CD4-positive, alpha-beta T cell (primary cell): ENCODE measurements around the gene TAS2R38. TPM values are rescaled to one million over a fixed set of nuclear protein-coding genes. Genes with fewer than 3 reads are reported as not detected.

ENCODE experiments used
- ATAC-seq: fragments of 200-7000 bp; cut with Tn5 transposase; one replicate; pipeline ENCODE4 v1.10.0; 2022; ENCODE audit warnings: mild to moderate bottlenecking; ENCODE audit not compliant: poor library complexity
- CTCF ChIA-PET: fragments of 350-600 bp; sonication (Branson Sonifier 250); formaldehyde crosslinking; loops from one replicate; lab custom pipeline; 2021; ENCODE audit warnings: antibody characterized with exemption, inconsistent platforms; lab: Charles Lee
- POLR2A ChIA-PET: fragments of 350-600 bp; sonication (Branson Sonifier 250); formaldehyde crosslinking; loops from one replicate; lab custom pipeline; 2021; ENCODE audit warnings: antibody characterized with exemption, inconsistent platforms; lab: Charles Lee
- DNase-seq, 14 experiments: peaks; one replicate each; pipeline ENCODE4 v3.0.0-alpha.2; 2013 to 2020; ENCODE audit warnings: mixed read lengths in 2 of 14
- H3K27ac ChIP-seq, 2 donors: one replicate each; pipeline versions ENCODE4 v1.5.1 to v1.7.0; 2013; ENCODE audit warnings: low read length in 2 of 2, low read depth in 1 of 2, mild to moderate bottlenecking in 1 of 2
- H3K27me3 ChIP-seq, 2 experiments: 1 replicate in 1 of 2; 2 replicates in 1 of 2; pipeline versions ENCODE4 v1.6.1 to v1.7.0; 2013; ENCODE audit warnings: low read length in 2 of 2, control low read depth in 1 of 2, mild to moderate bottlenecking in 1 of 2, moderate library complexity in 1 of 2; ENCODE audit not compliant: insufficient read depth in 2 of 2, control insufficient read depth in 1 of 2
- H3K36me3 ChIP-seq: one replicate; pipeline ENCODE4 v1.6.1; 2013; ENCODE audit warnings: low read length, control low read depth; ENCODE audit not compliant: insufficient read depth
- H3K4me1 ChIP-seq: one replicate; pipeline ENCODE4 v1.6.1; 2013; ENCODE audit warnings: low read length, control low read depth; ENCODE audit not compliant: insufficient read depth
- H3K4me3 ChIP-seq: one replicate; pipeline ENCODE4 v1.5.1; 2013; ENCODE audit warnings: mild to moderate bottlenecking, low read length, moderate library complexity
- H3K9me3 ChIP-seq, 2 experiments: 1 replicate in 1 of 2; 2 replicates in 1 of 2; pipeline versions ENCODE4 v1.6.1 to v1.7.0; 2013; ENCODE audit warnings: low read length in 2 of 2, mild to moderate bottlenecking in 2 of 2, control low read depth in 1 of 2, moderate library complexity in 1 of 2; ENCODE audit not compliant: control insufficient read depth in 1 of 2, insufficient read depth in 1 of 2
- H3K27ac Mint-ChIP-seq: one replicate; pipeline ENCODE4 v1.8.0; 2020; ENCODE audit warnings: mixed read lengths
- H3K27me3 Mint-ChIP-seq: one replicate; pipeline ENCODE4 v1.8.0; 2021; ENCODE audit warnings: mixed read lengths
- H3K36me3 Mint-ChIP-seq: one replicate; pipeline ENCODE4 v1.8.0; 2021; ENCODE audit warnings: low read depth, mixed read lengths
- H3K4me1 Mint-ChIP-seq: one replicate; pipeline ENCODE4 v1.8.0; 2021; ENCODE audit warnings: low read depth, mixed read lengths
- H3K4me3 Mint-ChIP-seq: one replicate; pipeline ENCODE4 v1.8.0; 2020; ENCODE audit warnings: mild to moderate bottlenecking, mixed read lengths
- H3K9me3 Mint-ChIP-seq: one replicate; pipeline ENCODE4 v1.8.0; 2020; ENCODE audit warnings: mixed read lengths
- intact Hi-C, 2 experiments: fragments of 100-400 bp; cut with DNase I in 1 of 2; cut with micrococcal nuclease in 1 of 2; formaldehyde crosslinking; loops; one replicate each; pipeline versions ENCODE4 v1.15.1 to v1.9.0; 2023 to 2025; cut with DNase I, micrococcal nuclease
- total RNA-seq, 174 experiments: library from RNA in 2 of 174; stranded (reverse) in 2 of 174; gene quantifications; one replicate each; pipeline ENCODE4 v1.2.3 and lab custom pipeline; 2021 to 2026
- TF ChIP-seq, protein P1 (sequence below): fragments of 200-600 bp; IDR thresholded peaks from one replicate; pipeline ENCODE4 v1.8.0; 2022; ENCODE audit warnings: antibody characterized with exemption, mild to moderate bottlenecking

The TAS2R38 gene
- total RNA-seq, 2 experiments from 2014 or later: not detected

DNA sequence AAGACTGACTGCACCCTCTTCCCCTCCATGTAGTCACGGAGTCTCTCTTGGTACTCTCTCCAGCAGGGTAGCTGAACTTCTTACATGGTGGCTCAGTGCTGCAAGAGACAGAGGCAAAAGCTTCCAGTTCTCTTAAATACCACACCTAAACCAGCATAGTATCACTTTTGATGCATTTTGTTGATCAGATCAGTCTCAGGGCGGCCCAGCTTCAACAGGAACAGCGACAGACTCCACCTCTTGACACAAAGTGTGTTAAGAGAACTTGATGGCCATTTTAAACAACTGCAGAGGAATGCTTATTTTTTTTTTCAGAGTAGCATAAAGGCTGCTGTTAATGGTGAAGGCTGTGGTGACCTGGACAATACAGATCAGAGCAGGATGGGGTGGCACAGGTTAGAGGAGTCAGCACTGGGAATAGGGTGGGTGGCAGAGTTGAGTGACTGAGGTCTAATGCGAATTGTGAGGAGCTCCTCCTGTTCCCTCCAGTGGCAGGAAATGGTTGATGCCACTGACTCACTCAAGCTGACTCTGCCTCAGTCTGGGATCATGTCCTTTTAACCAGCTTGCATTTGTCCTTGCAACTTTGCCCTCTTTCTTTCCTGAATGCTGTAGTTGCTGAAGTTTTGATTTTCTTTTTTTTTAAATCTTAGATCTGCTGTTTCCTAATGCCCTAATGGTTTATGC is 39.4 kb upstream of the TAS2R38 start:
- Mint-ChIP-seq H3K9me3 (no peaks in the 10 kb centered on the region), H3K4me3 (no peak overlapping the region), H3K27me3 (peaks cover 9% of the 10 kb centered on the region), H3K27ac (no peak overlapping the region), H3K4me1 (no peaks in the 10 kb centered on the region), H3K36me3 (no peaks in the 10 kb centered on the region)
- no peaks in the 10 kb centered on the region for H3K4me1 ChIP-seq
- H3K27ac ChIP-seq: no peak overlapping the region
- ChIA-PET POLR2A (no interaction called here), CTCF (no interaction called here)
- peak in 3 of 14 experiments; percentile 8 to 20 (median 11) for DNase-seq
- TF ChIP-seq, protein P1, sequence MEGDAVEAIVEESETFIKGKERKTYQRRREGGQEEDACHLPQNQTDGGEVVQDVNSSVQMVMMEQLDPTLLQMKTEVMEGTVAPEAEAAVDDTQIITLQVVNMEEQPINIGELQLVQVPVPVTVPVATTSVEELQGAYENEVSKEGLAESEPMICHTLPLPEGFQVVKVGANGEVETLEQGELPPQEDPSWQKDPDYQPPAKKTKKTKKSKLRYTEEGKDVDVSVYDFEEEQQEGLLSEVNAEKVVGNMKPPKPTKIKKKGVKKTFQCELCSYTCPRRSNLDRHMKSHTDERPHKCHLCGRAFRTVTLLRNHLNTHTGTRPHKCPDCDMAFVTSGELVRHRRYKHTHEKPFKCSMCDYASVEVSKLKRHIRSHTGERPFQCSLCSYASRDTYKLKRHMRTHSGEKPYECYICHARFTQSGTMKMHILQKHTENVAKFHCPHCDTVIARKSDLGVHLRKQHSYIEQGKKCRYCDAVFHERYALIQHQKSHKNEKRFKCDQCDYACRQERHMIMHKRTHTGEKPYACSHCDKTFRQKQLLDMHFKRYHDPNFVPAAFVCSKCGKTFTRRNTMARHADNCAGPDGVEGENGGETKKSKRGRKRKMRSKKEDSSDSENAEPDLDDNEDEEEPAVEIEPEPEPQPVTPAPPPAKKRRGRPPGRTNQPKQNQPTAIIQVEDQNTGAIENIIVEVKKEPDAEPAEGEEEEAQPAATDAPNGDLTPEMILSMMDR: no peak
- ATAC-seq: no peak
- no peaks in the 10 kb centered on the region for H3K27me3 ChIP-seq
- H3K9me3 ChIP-seq: no peaks in the 10 kb centered on the region
- no peaks in the 10 kb centered on the region for H3K36me3 ChIP-seq
- H3K4me3 ChIP-seq: no peak overlapping the region
- intact Hi-C loops: no loop called here

DNA sequence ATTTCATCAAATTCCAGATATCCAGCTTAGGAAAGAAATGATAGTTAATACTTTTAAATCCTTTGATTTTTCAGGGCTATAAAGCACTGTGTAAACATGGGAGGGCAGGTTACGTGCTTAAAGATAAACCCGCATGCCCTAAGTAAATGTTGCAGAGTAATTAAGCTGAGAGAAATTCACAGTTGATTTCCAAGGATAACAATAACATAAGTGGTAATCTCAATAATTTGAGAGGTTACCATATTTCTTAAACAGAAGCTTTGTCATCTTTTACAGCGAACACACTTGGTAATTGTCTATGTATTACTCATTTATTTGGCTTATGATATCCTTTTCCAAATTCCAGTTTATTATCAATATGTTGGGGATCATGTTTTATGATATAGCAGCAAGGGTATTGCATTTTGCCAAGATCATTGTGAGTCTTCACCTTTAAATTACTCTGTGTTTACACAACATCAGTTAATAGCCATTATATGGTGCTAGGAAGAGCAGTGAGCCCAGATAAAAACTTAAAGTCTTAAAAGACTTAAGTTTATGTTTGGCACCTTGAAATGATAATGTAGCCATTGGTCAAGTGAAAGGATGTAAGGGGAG is 37.5 kb upstream of the TAS2R38 start:
- Mint-ChIP-seq H3K27me3 (no peaks in the 10 kb centered on the region), H3K36me3 (no peaks in the 10 kb centered on the region)

DNA sequence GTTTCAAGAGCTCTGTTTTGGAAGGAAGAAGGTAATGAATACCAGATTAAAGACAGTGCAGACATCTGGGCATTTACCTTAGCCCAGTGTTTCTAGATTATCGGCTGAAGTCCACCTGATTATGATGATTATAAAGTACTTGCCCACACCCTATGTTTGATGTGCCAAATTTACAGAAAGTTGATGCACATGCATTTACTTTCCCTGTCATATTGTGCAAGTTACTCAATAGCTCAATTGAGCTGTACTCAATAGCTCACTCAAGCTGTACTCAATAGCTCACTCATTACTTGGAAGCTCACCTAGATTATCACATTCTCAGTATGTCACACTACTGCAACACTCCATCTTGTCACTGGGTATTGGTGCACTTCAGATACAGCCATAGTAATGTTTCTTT is 35.6 kb upstream of the TAS2R38 start:
- Histone ChIP-seq H3K4me1 (no peaks in the 10 kb centered on the region), H3K36me3 (no peaks in the 10 kb centered on the region), H3K9me3 (no peaks in the 10 kb centered on the region), H3K4me3 (no peak overlapping the region), H3K27ac (no peak overlapping the region), H3K27me3 (no peaks in the 10 kb centered on the region)
- Mint-ChIP-seq H3K27me3 (no peaks in the 10 kb centered on the region), H3K4me1 (no peaks in the 10 kb centered on the region), H3K4me3 (no peak overlapping the region), H3K36me3 (no peaks in the 10 kb centered on the region), H3K9me3 (no peaks in the 10 kb centered on the region), H3K27ac (no peak overlapping the region)
- ATAC-seq (no peak), DNase-seq (no peak)
- ChIA-PET CTCF (interaction anchor here (1.3 to 1.5 kb wide), 2 partner anchors 9 to 33 kb away, joined by 3 read pairs; no protein-coding TSS in a partner anchor), POLR2A (no interaction called here)
- TF ChIP-seq, protein P1: no peak
- intact Hi-C loops: no loop called here

More for the DNA sequence above, 37.5 kb upstream of the TAS2R38 start:
- no peak overlapping the region for H3K27ac Mint-ChIP-seq
- H3K4me3 Mint-ChIP-seq: no peak overlapping the region
- ATAC-seq (no peak), DNase-seq (no peak)
- ChIA-PET POLR2A (no interaction called here), CTCF (no interaction called here)
- Histone ChIP-seq H3K36me3 (no peaks in the 10 kb centered on the region), H3K9me3 (no peaks in the 10 kb centered on the region), H3K4me1 (no peaks in the 10 kb centered on the region), H3K4me3 (no peak overlapping the region), H3K27me3 (no peaks in the 10 kb centered on the region), H3K27ac (no peak overlapping the region)
- intact Hi-C loops: no loop called here
- TF ChIP-seq, protein P1: no peak
- no peaks in the 10 kb centered on the region for H3K4me1 Mint-ChIP-seq
- H3K9me3 Mint-ChIP-seq: no peaks in the 10 kb centered on the region
